Stimulated activated naive CD8-positive, alpha-beta T cell treated with anti-CD3 and anti-CD28 coated beads, Interleukin-15, amount 100 ng/mL, for 72 hours (primary cell): ENCODE results near the gene OR52E6.
A peak's percentile ranks its signal among the peaks of the same experiment; 100 is the strongest.

ENCODE experiments used
- ATAC-seq: fragments of 150-1000 bp; cut with Tn5 transposase; 2 replicates; pipeline ENCODE4 v1.10.0; 2021; ENCODE audit warnings: mild to moderate bottlenecking, moderate library complexity
- DNase-seq, 2 donors: peaks; one replicate each; pipeline ENCODE4 v3.0.0; 2021 to 2022
- H3K27ac Mint-ChIP-seq, 2 donors: one replicate each; pipeline ENCODE4 v1.8.0; 2022; ENCODE audit warnings: mild to moderate bottlenecking in 2 of 2, mixed read lengths in 2 of 2, moderate library complexity in 2 of 2
- H3K27me3 Mint-ChIP-seq: one replicate; pipeline ENCODE4 v1.8.0; 2022; ENCODE audit warnings: mixed read lengths
- H3K4me1 Mint-ChIP-seq: one replicate; pipeline ENCODE4 v1.8.0; 2022; ENCODE audit warnings: mild to moderate bottlenecking, mixed read lengths
- H3K4me3 Mint-ChIP-seq, 2 donors: one replicate each; pipeline ENCODE4 v1.8.0; 2022; ENCODE audit warnings: mild to moderate bottlenecking in 2 of 2, mixed read lengths in 2 of 2, moderate library complexity in 1 of 2
- H3K9me3 Mint-ChIP-seq, 2 donors: one replicate each; pipeline ENCODE4 v1.8.0; 2022; ENCODE audit warnings: mixed read lengths in 2 of 2

The OR52E6 gene

GRCh38 chr11:5841797-5842196 lies at the start of gene OR52E6:
TSS of gene OR52E6 (minus strand) at chr11:5841897. CDS start at chr11:5841897, 0 bp downstream.
- ATAC-seq (no peak), DNase-seq (no peak)
- H3K9me3 Mint-ChIP-seq: peaks cover 5 to 6% of the 10 kb centered on the region in 2 donors
- no peak within 1 kb of the TSS for H3K27ac Mint-ChIP-seq
- H3K4me1 Mint-ChIP-seq: no peaks in the 10 kb centered on the region
- no peak within 1 kb of the TSS for H3K4me3 Mint-ChIP-seq
- peaks cover 21% of the 10 kb centered on the region for H3K27me3 Mint-ChIP-seq

- no peak overlapping the region for H3K4me3 Mint-ChIP-seq
- DNase-seq (no peak), ATAC-seq (no peak)
- no peaks in the 10 kb centered on the region for H3K9me3 Mint-ChIP-seq
- peaks cover 8% of the 10 kb centered on the region for H3K27me3 Mint-ChIP-seq
- H3K4me1 Mint-ChIP-seq: no peaks in the 10 kb centered on the region
- no peak overlapping the region for H3K27ac Mint-ChIP-seq
Observed at GRCh38 chr11:5891216-5891800, 49.6 kb upstream of the OR52E6 start.

- Mint-ChIP-seq H3K9me3 (no peaks in the 10 kb centered on the region), H3K4me3 (no peak overlapping the region), H3K27ac (no peak overlapping the region), H3K4me1 (no peaks in the 10 kb centered on the region), H3K27me3 (no peaks in the 10 kb centered on the region)
- DNase-seq (no peak), ATAC-seq (no peak)
Observed at GRCh38 chr11:5887661-5888060, 46.0 kb upstream of the OR52E6 start.

- ATAC-seq (no peak), DNase-seq (no peak)
- Mint-ChIP-seq H3K27me3 (no peaks in the 10 kb centered on the region), H3K4me3 (no peak overlapping the region), H3K9me3 (no peaks in the 10 kb centered on the region), H3K27ac (no peak overlapping the region), H3K4me1 (no peaks in the 10 kb centered on the region)
Observed at GRCh38 chr11:5887172-5887571, 45.5 kb upstream of the OR52E6 start.

- no peaks in the 10 kb centered on the region for H3K4me1 Mint-ChIP-seq
- H3K9me3 Mint-ChIP-seq: no peaks in the 10 kb centered on the region
- no peak overlapping the region for H3K27ac Mint-ChIP-seq
Observed at GRCh38 chr11:5881756-5882155, 40.1 kb upstream of the OR52E6 start.

GRCh38 chr11:5880329-5880728 lies 38.6 kb upstream of the OR52E6 start, which contains the start of gene OR52E4:
TSS of gene OR52E4 (plus strand) at chr11:5880629. CDS start at chr11:5884293, 3,664 bp downstream.
- no peak for ATAC-seq
- Mint-ChIP-seq H3K27me3 (peaks cover 5% of the 10 kb centered on the region), H3K27ac (no peak within 1 kb of the TSS), H3K4me1 (no peaks in the 10 kb centered on the region), H3K9me3 (no peaks in the 10 kb centered on the region), H3K4me3 (no peak within 1 kb of the TSS)
- no peak for DNase-seq

More at GRCh38 chr11:5881756-5882155, 40.1 kb upstream of the OR52E6 start:
- Mint-ChIP-seq H3K27me3 (peaks cover 5% of the 10 kb centered on the region), H3K4me3 (no peak overlapping the region)
- DNase-seq (no peak), ATAC-seq (no peak)

- ATAC-seq (no peak), DNase-seq (no peak)
- Mint-ChIP-seq H3K4me3 (no peak overlapping the region), H3K27me3 (peaks cover 12% of the 10 kb centered on the region), H3K9me3 (peaks cover 0 to 7% of the 10 kb centered on the region in 2 donors), H3K27ac (no peak overlapping the region), H3K4me1 (no peaks in the 10 kb centered on the region)
Observed at GRCh38 chr11:5878564-5878963, 36.9 kb upstream of the OR52E6 start.

- Mint-ChIP-seq H3K27me3 (peaks cover 24% of the 10 kb centered on the region), H3K4me1 (no peaks in the 10 kb centered on the region), H3K27ac (no peak overlapping the region), H3K9me3 (no peaks in the 10 kb centered on the region), H3K4me3 (no peak overlapping the region)
- ATAC-seq (no peak), DNase-seq (no peak)
Observed at GRCh38 chr11:5865826-5866225, 24.1 kb upstream of the OR52E6 start.

- no peak for ATAC-seq
- no peak within 1 kb of the TSS for H3K4me3 Mint-ChIP-seq
- no peak for DNase-seq
- peaks cover 18% of the 10 kb centered on the region for H3K27me3 Mint-ChIP-seq
- no peaks in the 10 kb centered on the region for H3K4me1 Mint-ChIP-seq
- H3K9me3 Mint-ChIP-seq: no peaks in the 10 kb centered on the region
- H3K27ac Mint-ChIP-seq: no peak within 1 kb of the TSS
Observed at GRCh38 chr11:5857590-5857989, 15.9 kb upstream of the OR52E6 start, which contains the start of gene OR52E8. TSS of gene OR52E8 (minus strand) at chr11:5857690. CDS start at chr11:5857690, 0 bp downstream.

- Mint-ChIP-seq H3K4me1 (no peaks in the 10 kb centered on the region), H3K4me3 (no peak overlapping the region), H3K27ac (no peak overlapping the region), H3K9me3 (no peaks in the 10 kb centered on the region), H3K27me3 (peaks cover 12% of the 10 kb centered on the region)
- ATAC-seq (no peak), DNase-seq (no peak)
Observed at GRCh38 chr11:5851002-5851401, 9.3 kb upstream of the OR52E6 start.

GRCh38 chr11:5847711-5848110 lies 6.0 kb upstream of the OR52E6 start:
- Mint-ChIP-seq H3K9me3 (no peaks in the 10 kb centered on the region), H3K4me1 (no peaks in the 10 kb centered on the region), H3K27ac (no peak overlapping the region), H3K27me3 (peaks cover 3% of the 10 kb centered on the region), H3K4me3 (no peak overlapping the region)
- ATAC-seq (no peak), DNase-seq (no peak)

GRCh38 chr11:5846701-5847100 lies 5.0 kb upstream of the OR52E6 start:
- no peak overlapping the region for H3K27ac Mint-ChIP-seq
- DNase-seq: no peak
- H3K9me3 Mint-ChIP-seq: no peaks in the 10 kb centered on the region
- no peaks in the 10 kb centered on the region for H3K27me3 Mint-ChIP-seq
- no peak overlapping the region for H3K4me3 Mint-ChIP-seq
- H3K4me1 Mint-ChIP-seq: no peaks in the 10 kb centered on the region
- ATAC-seq: no peak

- Mint-ChIP-seq H3K27me3 (peaks cover 21% of the 10 kb centered on the region), H3K4me1 (no peaks in the 10 kb centered on the region), H3K27ac (no peak overlapping the region), H3K4me3 (no peak overlapping the region), H3K9me3 (peaks cover 5 to 6% of the 10 kb centered on the region in 2 donors)
- DNase-seq (no peak), ATAC-seq (no peak)
Observed at GRCh38 chr11:5837695-5838094, 4.0 kb downstream of the OR52E6 start.

- Mint-ChIP-seq H3K9me3 (peaks cover 3 to 4% of the 10 kb centered on the region in 2 donors), H3K27me3 (peaks cover 15% of the 10 kb centered on the region), H3K27ac (no peak overlapping the region), H3K4me1 (no peaks in the 10 kb centered on the region), H3K4me3 (no peak overlapping the region)
- ATAC-seq: no peak
- no peak for DNase-seq
Observed at GRCh38 chr11:5833446-5833845, 8.3 kb downstream of the OR52E6 start.

- Mint-ChIP-seq H3K27ac (peak overlapping the region in 1 of 2 donors; percentile 59), H3K4me1 (no peaks in the 10 kb centered on the region)
- no peak for ATAC-seq
Observed at GRCh38 chr11:5831196-5831829, 10.4 kb downstream of the OR52E6 start.

GRCh38 chr11:5818245-5818886 lies 23.3 kb downstream of the OR52E6 start:
- no peak for ATAC-seq
- H3K27me3 Mint-ChIP-seq: peaks cover 6% of the 10 kb centered on the region
- no peaks in the 10 kb centered on the region for H3K9me3 Mint-ChIP-seq
- peaks cover 6% of the 10 kb centered on the region for H3K4me1 Mint-ChIP-seq
- H3K27ac Mint-ChIP-seq: peak overlapping the region; percentile 79 to 87
- no peak for DNase-seq
- H3K4me3 Mint-ChIP-seq: peak overlapping the region; percentile 43 to 71

More at GRCh38 chr11:5831196-5831829, 10.4 kb downstream of the OR52E6 start:
- Mint-ChIP-seq H3K4me3 (no peak overlapping the region), H3K9me3 (no peaks in the 10 kb centered on the region), H3K27me3 (peaks cover 9% of the 10 kb centered on the region)
- DNase-seq: no peak
